Renal pelvis (tissue), 4 donors: ENCODE data around the gene DAB2IP. TPM values are rescaled to one million over a fixed set of nuclear protein-coding genes. Genes with fewer than 3 reads are reported as not detected.

Experiments used
- DNase-seq: peaks from one replicate; pipeline ENCODE4 v3.0.0-alpha.2; 2013
- polyA plus RNA-seq, 3 donors: library from polyadenylated mRNA; unstranded; fragments of 120-200 nt; gene quantifications; one replicate each; pipeline ENCODE4 v1.2.1, GENCODE V29; 2013; ENCODE audit not compliant: insufficient read length in 3 of 3

Gene DAB2IP
- polyA plus RNA-seq, 3 donors = 40.0 to 49.1 (median 48.2) TPM

DNA sequence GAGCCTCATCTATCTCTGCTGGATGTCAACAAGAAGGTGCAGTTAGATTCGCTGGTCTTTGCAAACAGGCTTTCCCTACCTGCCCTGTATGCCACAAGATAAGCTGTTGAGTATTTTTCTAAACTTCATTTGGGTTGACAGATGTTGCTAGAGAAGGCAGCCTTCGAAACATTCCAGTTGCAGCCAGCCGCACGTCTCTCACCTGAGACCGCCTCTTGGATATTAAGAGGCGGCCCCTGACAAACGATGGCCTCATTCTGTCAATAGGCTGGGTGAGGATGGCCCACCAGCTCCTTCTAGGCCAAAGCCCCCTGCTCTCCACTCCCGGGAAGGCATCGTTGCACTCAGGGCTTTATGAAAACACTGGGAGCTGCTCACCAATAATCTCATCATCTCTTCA is 181.6 kb downstream of the DAB2IP start:
- no peak for DNase-seq

Other genes starting within 250 kb of the DAB2IP start
- 1 to 10 TPM; 4.3 to 5.7 (median 4.3) TPM for gene GGTA1, start 151.8 kb upstream of the DAB2IP start, polyA plus RNA-seq